Cardiac septum (tissue), 1 donor: Measurements from ENCODE around the gene PLCZ1. TPM values are rescaled to one million over a fixed set of nuclear protein-coding genes. Genes with fewer than 3 reads are reported as not detected.
"Not testable (repeated sequence)": the region's sequence is repeated elsewhere in the genome, so short reads cannot be mapped to it uniquely, and the experiment has no call there.

Experiments
- DNase-seq: peaks from one replicate; pipeline ENCODE4 v3.0.0-alpha.2; 2020; ENCODE audit warnings: low spot score
- intact Hi-C: fragments of 100-400 bp; cut with DNase I; formaldehyde crosslinking; loops from one replicate; pipeline ENCODE4 v1.14.0; 2022
- long read RNA-seq: library from polyadenylated mRNA; unstranded; transcript quantifications from one replicate; pipeline ENCODE4 v2.0.0, GENCODE V29; 2021
- total RNA-seq: library from RNA; stranded (reverse); fragmentation: NEBNext Ultra II Directional; extraction: Animal tissue kit (Norgen Biotek cat#: 25700); gene quantifications from one replicate; pipeline ENCODE4 v1.2.1, GENCODE V29; 2021
- donor health status: DM: no; HTN: no; CAD: no.

Gene PLCZ1, protein sequence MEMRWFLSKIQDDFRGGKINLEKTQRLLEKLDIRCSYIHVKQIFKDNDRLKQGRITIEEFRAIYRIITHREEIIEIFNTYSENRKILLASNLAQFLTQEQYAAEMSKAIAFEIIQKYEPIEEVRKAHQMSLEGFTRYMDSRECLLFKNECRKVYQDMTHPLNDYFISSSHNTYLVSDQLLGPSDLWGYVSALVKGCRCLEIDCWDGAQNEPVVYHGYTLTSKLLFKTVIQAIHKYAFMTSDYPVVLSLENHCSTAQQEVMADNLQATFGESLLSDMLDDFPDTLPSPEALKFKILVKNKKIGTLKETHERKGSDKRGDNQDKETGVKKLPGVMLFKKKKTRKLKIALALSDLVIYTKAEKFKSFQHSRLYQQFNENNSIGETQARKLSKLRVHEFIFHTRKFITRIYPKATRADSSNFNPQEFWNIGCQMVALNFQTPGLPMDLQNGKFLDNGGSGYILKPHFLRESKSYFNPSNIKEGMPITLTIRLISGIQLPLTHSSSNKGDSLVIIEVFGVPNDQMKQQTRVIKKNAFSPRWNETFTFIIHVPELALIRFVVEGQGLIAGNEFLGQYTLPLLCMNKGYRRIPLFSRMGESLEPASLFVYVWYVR
- not detected for total RNA-seq
- long read RNA-seq, result 0 reads

GRCh38 chr12:18737819-18738218 is at the start of gene PLCZ1, which contains the start of gene CAPZA3:
Gene PLCZ1, minus strand, starts transcription at chr12:18738012. Its CDS starts 641 bp downstream, at chr12:18737371.
Gene CAPZA3, plus strand, starts transcription at chr12:18738119. Its CDS starts 150 bp downstream, at chr12:18738269.
- intact Hi-C loops, result no loop called here

GRCh38 chr12:18785465-18785864 is 47.7 kb upstream of the PLCZ1 start:
- DNase-seq, intact Hi-C loops: not testable (repeated sequence)

More at GRCh38 chr12:18737819-18738218, at the start of gene PLCZ1, which contains the start of gene CAPZA3:
- no peak for DNase-seq

DNA sequence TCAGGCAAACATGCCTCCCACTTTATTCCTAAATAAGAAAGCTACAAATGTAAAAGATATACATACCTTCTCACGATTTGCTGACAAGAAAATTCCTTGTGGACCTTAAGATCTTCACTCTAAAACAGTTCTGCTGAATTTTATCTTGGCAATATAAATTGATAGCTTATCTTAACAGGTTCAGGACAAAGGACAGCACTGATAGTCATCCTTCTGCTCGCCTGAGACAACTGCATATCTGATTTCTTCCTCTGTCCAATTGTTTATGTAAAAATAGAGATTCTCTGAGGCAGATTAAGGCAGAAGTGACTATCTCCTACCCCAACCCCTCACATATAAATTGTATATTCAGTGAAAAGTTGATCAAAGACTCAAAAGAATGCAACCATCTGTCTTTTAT is 45.0 kb upstream of the PLCZ1 start:
- intact Hi-C loops, result no loop called here
- no peak for DNase-seq

- DNase-seq, intact Hi-C loops: not testable (repeated sequence)
Measured at GRCh38 chr12:18766479-18766878, 28.7 kb upstream of the PLCZ1 start.

GRCh38 chr12:18755341-18755740 is 17.5 kb upstream of the PLCZ1 start:
- DNase-seq, result no peak
- intact Hi-C loops, result loop anchor here (10.0 kb wide), 2 partner anchors 439 to 479 kb away; no protein-coding TSS in a partner anchor

- intact Hi-C loops, result loop anchor here (5.0 to 10.0 kb wide), 3 partner anchors 383 to 481 kb away; no protein-coding TSS in a partner anchor
- no peak for DNase-seq
Measured at GRCh38 chr12:18754124-18754707, 16.4 kb upstream of the PLCZ1 start.

GRCh38 chr12:18753481-18754123 is 15.8 kb upstream of the PLCZ1 start:
- intact Hi-C loops, result loop anchor here (5.0 to 10.0 kb wide), 3 partner anchors 384 to 481 kb away; no protein-coding TSS in a partner anchor
- no peak for DNase-seq

DNA sequence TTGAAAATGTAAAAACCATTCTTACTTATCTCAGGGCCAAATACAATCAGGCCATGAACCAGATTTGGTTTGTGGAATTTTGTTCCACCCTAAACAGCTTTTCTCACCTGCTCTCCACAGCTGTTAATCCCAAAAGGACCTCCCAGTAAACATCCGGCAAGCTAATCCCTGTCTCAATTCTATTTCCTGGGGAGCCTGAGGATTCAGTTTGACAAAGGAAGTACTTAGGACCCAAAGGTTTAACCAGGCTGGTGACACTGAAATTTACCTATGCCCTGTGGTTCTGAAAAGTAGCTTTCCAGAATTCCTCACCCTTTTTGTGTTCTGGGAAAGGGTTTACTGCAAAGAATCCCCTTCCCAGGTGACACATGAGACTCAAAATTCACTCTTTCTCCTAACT is 15.1 kb upstream of the PLCZ1 start:
- no peak for DNase-seq
- intact Hi-C loops, result loop anchor here (5.0 to 10.0 kb wide), 3 partner anchors 384 to 482 kb away; no protein-coding TSS in a partner anchor

DNA sequence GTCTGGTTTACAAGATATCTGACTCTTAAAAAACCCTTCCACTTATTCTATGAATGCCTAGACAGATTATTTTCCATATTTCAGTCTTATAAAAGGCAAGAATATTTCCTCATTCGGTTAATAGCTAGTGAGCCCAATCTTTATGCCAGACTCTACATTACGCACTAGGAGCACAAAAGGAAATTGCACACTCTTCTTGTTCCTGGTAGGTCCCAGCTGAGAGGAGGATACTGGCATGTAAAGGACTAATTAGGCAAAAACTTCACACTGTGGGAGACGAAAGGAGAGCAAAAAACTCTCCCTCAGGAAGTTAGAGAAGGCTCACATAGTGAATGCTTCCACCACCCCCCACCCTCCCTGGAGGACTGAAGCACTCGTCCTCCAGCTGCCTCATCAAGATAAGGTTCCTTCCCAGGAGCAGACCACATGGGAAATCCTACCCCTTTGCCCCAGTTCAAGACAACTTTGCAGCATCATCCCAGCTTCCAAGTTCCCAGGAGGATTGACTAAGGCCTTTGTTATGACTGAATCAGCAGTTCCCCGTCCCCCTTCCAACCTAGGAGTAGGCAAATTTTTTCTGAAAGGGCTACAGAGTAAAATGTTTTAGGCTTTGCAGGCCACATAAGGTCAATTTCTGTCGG is 14.6 kb upstream of the PLCZ1 start:
- no peak for DNase-seq
- intact Hi-C loops, result loop anchor here (5.0 to 10.0 kb wide), 3 partner anchors 385 to 482 kb away; no protein-coding TSS in a partner anchor

DNA sequence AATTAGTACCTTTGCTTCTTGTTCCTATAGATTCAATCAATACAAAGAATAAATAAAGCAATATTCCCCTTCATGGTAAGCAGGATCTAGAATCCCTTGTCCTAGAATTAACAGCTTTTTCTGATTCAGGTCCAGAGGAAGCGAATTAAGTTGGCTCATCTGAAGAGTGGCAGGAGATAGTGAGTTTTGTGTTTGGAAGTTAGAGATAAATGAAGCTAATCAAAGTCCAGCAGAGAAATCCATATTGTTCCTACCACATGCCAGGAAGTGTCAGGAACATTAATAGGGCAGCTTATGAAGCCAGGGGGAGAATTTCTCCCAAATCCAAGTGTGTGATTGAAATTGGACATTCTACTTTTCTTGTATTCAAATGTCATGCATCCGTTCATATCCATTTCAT is 14.1 kb upstream of the PLCZ1 start:
- intact Hi-C loops, result loop anchor here (5.0 to 10.0 kb wide), 3 partner anchors 385 to 483 kb away; no protein-coding TSS in a partner anchor
- DNase-seq, result no peak

DNA sequence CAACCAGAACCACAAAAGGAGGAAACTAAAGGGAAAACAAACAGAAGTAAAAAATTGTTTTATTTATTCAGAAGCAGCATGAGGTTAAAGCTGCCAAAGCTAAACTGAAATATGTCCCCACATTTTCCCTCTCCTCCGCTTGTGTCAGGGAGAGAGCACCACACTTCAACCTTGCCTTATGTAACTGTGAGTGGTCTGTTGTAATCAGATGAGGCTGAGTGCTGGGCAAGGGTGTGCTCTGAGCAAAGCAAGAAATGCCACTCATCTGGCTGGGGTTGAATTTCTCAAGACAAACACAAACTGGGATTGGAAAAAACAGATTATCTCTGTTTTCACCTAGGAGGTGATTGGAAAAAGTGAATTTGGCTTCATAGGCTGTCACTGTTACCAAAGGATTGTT is 12.3 kb upstream of the PLCZ1 start:
- DNase-seq, result no peak
- intact Hi-C loops, result loop anchor here (5.0 to 10.0 kb wide), 3 partner anchors 387 to 485 kb away; no protein-coding TSS in a partner anchor

GRCh38 chr12:18749386-18749957 is 11.7 kb upstream of the PLCZ1 start:
- intact Hi-C loops, result no loop called here
- no peak for DNase-seq

DNA sequence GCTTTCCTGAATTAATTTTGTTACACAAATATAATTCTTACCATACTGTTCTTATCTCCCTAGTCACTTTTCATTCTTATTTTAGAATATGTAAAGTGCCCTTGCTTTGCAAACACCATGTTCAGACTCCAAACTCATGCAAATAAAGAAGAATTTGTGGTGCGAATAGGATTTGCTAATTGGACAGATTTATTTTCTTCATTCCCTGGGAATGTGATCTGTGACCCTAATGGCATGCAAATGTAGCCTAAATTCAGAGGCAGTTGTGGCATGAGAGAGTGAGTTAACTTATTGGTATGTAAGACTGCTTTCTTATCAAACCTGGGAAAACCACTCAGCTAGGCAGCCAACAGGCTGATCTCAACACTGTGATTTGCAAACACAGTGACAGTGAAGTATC is 10.1 kb upstream of the PLCZ1 start:
- intact Hi-C loops, result no loop called here
- DNase-seq, result no peak

- no peak for DNase-seq
- intact Hi-C loops, result no loop called here
Measured at GRCh38 chr12:18731156-18731555, 6.7 kb downstream of the PLCZ1 start.

GRCh38 chr12:18723752-18724151 is 14.1 kb downstream of the PLCZ1 start:
- no peak for DNase-seq
- intact Hi-C loops, result no loop called here

GRCh38 chr12:18721452-18721851 is 16.4 kb downstream of the PLCZ1 start:
- DNase-seq, result no peak
- intact Hi-C loops, result no loop called here

DNA sequence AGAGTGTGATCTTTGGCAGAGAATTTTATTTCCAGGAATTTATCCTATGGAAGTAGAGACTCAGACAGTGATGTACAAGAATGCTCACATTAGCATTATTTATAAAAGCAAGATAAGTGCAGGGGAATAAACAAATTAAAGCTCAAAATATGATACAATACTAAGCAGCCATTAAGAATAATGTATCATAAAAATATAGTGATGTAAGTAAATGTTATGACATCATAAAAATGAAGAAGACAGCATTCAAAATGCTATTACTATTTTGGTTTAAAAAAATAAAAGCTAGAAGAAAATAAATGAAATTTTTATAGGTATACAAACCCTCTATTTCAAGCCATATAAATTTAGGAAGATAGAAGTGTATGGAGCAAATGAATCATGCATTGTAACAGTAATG is 17.1 kb downstream of the PLCZ1 start:
- intact Hi-C loops, result no loop called here
- DNase-seq, result no peak

- no peak for DNase-seq
- intact Hi-C loops, result no loop called here
Measured at GRCh38 chr12:18719922-18720510, 17.8 kb downstream of the PLCZ1 start.
